ENCODE data around the gene CELF4. TPM values are rescaled to one million over a fixed set of nuclear protein-coding genes. Genes with fewer than 3 reads are reported as not detected.

CELF4 gene
- polyA plus RNA-seq, 4 donors: 3.2 to 7.8 (median 3.8) TPM; not detected in 1

DNA sequence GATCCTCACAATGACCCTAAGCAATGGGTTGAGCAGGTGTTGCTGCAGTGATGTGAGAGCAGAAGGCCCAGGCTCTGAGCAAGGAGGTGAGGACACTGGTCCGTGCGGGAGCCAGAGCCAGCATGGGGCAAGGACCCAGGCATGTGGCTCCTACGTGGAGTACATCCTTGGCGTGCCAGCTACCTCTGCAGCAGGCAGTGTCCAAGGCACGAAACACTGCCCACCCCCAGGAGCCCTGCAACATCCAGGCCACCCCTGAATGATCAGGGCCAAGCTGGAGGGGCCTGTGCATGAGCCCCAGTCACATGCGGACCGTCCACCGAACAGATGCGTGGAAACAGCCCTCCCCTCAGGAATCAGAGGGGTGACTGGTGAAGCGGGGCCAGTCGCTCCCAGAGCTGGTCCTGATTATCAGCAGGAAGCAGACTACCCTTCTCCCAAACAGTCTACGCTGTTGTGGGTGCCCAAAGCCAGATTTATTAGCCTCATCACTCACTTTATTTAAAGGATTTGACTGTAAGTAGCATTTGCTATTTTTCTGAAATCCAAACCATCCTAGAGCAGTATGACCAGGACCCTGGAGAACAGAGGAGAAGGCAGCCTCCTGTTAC lies 16.8 kb downstream of the CELF4 start:
- WGBS, 3 donors: 72 to 83% (median 82%) methylated on average over 12 of the region's 12 CpGs

DNA sequence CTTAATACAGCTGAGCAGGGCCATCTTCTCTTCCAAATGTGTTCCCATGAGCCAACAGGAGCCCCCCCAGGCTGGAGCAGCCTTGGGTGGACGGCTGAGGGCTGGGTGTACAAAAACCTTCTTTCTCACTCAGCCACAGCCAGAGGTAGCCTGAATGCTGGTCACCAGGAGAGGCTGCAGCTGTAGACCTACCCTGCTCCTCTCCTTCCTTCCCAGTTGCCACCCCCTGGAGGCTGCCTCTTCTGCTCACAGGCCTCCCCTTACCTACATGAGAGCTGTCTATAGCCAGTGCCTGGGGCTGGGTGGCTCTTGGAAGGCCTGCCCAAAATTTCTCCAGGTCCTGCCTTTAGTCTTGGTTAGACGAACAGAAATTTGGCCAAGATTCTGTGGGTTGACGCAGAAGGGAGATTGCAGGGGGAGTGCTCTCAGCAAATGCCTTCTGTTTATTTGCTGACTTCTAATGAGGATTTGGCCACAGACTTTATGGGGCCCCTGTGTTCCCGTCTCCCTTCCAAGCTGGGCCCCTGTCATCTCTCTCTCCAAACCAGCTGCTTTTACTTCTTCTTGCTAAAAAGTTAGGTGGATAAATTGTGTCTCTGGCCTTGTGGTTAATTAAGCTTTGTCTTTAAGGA lies 18.3 kb downstream of the CELF4 start:
- DNase-seq (no peak), FAIRE-seq (no peak)
- Histone ChIP-seq H3K27ac (ENCODE audit: low read depth in 1 of 3, low read length in 2 of 3) (no peak overlapping the region), H3K4me3 (ENCODE audit: low read depth in 1 of 3, low read length in 3 of 3) (no peak overlapping the region), H3K27me3 (ENCODE audit: control insufficient read depth in 3 of 3, insufficient read depth in 3 of 3, low read length in 3 of 3) (peaks cover 0 to 6% (median 0%) of the 10 kb centered on the region in 3 donors), H3K9me3 (ENCODE audit: control insufficient read depth in 2 of 2, insufficient read depth in 1 of 2, low read depth in 1 of 2, low read length in 1 of 2) (no peaks in the 10 kb centered on the region), H3K36me3 (ENCODE audit: control insufficient read depth in 3 of 3, insufficient read depth in 2 of 3, low read depth in 1 of 3, low read length in 3 of 3) (no peaks in the 10 kb centered on the region), H3K4me1 (ENCODE audit: control insufficient read depth in 3 of 3, insufficient read depth in 2 of 3, low read depth in 1 of 3, low read length in 2 of 3) (no peaks in the 10 kb centered on the region)
- WGBS, 3 donors: 46 to 52% (median 50%) methylated on average over 4 of the region's 4 CpGs

More for the DNA sequence above, 16.8 kb downstream of the CELF4 start:
- H3K36me3 ChIP-seq (ENCODE audit: control insufficient read depth in 3 of 3, insufficient read depth in 2 of 3, low read depth in 1 of 3, low read length in 3 of 3): no peaks in the 10 kb centered on the region
- H3K9me3 ChIP-seq (ENCODE audit: control insufficient read depth in 2 of 2, insufficient read depth in 1 of 2, low read depth in 1 of 2, low read length in 1 of 2): no peaks in the 10 kb centered on the region
- no peak overlapping the region for H3K27ac ChIP-seq (ENCODE audit: low read depth in 1 of 3, low read length in 2 of 3)
- no peaks in the 10 kb centered on the region for H3K4me1 ChIP-seq (ENCODE audit: control insufficient read depth in 3 of 3, insufficient read depth in 2 of 3, low read depth in 1 of 3, low read length in 2 of 3)
- FAIRE-seq (no peak), DNase-seq (no peak)
- H3K27me3 ChIP-seq (ENCODE audit: control insufficient read depth in 3 of 3, insufficient read depth in 3 of 3, low read length in 3 of 3): peaks cover 0 to 7% (median 0%) of the 10 kb centered on the region in 3 donors
- no peak overlapping the region for H3K4me3 ChIP-seq (ENCODE audit: low read depth in 1 of 3, low read length in 3 of 3)

DNA sequence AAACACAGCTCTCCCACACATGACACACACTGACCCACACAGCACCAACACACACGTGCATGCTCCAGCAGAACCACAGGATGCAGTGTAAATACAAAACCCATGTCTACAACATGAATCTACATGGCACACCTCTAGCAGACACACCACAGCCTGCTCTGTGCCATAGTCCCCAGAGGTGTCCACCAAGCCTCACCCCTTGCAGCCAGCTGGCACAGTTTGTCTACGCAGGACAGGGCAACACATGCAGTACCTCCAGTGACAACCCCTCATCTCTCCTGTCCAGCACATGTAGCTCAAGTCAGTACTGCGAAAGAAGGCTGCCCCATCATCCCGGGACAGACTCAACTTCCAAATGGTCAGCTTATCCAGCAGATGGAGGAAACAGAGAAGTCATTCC lies 18.9 kb downstream of the CELF4 start:
- Histone ChIP-seq H3K9me3 (ENCODE audit: control insufficient read depth in 2 of 2, insufficient read depth in 1 of 2, low read depth in 1 of 2, low read length in 1 of 2) (no peaks in the 10 kb centered on the region), H3K27ac (ENCODE audit: low read depth in 1 of 3, low read length in 2 of 3) (no peak overlapping the region), H3K36me3 (ENCODE audit: control insufficient read depth in 3 of 3, insufficient read depth in 2 of 3, low read depth in 1 of 3, low read length in 3 of 3) (no peaks in the 10 kb centered on the region), H3K27me3 (ENCODE audit: control insufficient read depth in 3 of 3, insufficient read depth in 3 of 3, low read length in 3 of 3) (peaks cover 0 to 6% (median 0%) of the 10 kb centered on the region in 3 donors), H3K4me3 (ENCODE audit: low read depth in 1 of 3, low read length in 3 of 3) (no peak overlapping the region), H3K4me1 (ENCODE audit: control insufficient read depth in 3 of 3, insufficient read depth in 2 of 3, low read depth in 1 of 3, low read length in 2 of 3) (no peaks in the 10 kb centered on the region)
- 72 to 79% (median 76%) methylated on average over 4 of the region's 4 CpGs for WGBS, 3 donors
- DNase-seq (no peak), FAIRE-seq (no peak)

DNA sequence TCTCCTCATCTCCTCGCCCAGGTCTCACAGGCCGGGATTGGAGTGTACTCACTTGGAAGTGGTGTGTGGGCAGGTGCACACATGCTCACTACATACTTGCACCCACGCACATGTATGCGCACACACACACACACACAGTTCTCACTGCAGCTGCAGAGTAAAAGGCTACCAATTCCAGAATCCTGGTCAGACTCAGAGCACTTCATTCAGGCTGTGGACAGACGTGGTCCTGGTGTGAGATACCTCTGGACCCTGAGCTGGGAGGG lies 19.4 kb downstream of the CELF4 start:
- no peak overlapping the region for H3K4me3 ChIP-seq (ENCODE audit: low read depth in 1 of 3, low read length in 3 of 3)
- no peaks in the 10 kb centered on the region for H3K4me1 ChIP-seq (ENCODE audit: control insufficient read depth in 3 of 3, insufficient read depth in 2 of 3, low read depth in 1 of 3, low read length in 2 of 3)
- FAIRE-seq: no peak
- WGBS, 3 donors: 75 to 83% (median 75%) methylated on average over 5 of the region's 5 CpGs
- no peak overlapping the region for H3K27ac ChIP-seq (ENCODE audit: low read depth in 1 of 3, low read length in 2 of 3)
- no peak for DNase-seq
- no peaks in the 10 kb centered on the region for H3K9me3 ChIP-seq (ENCODE audit: control insufficient read depth in 2 of 2, insufficient read depth in 1 of 2, low read depth in 1 of 2, low read length in 1 of 2)
- H3K36me3 ChIP-seq (ENCODE audit: control insufficient read depth in 3 of 3, insufficient read depth in 2 of 3, low read depth in 1 of 3, low read length in 3 of 3): no peaks in the 10 kb centered on the region
- H3K27me3 ChIP-seq (ENCODE audit: control insufficient read depth in 3 of 3, insufficient read depth in 3 of 3, low read length in 3 of 3): peaks cover 0 to 6% (median 0%) of the 10 kb centered on the region in 3 donors

DNA sequence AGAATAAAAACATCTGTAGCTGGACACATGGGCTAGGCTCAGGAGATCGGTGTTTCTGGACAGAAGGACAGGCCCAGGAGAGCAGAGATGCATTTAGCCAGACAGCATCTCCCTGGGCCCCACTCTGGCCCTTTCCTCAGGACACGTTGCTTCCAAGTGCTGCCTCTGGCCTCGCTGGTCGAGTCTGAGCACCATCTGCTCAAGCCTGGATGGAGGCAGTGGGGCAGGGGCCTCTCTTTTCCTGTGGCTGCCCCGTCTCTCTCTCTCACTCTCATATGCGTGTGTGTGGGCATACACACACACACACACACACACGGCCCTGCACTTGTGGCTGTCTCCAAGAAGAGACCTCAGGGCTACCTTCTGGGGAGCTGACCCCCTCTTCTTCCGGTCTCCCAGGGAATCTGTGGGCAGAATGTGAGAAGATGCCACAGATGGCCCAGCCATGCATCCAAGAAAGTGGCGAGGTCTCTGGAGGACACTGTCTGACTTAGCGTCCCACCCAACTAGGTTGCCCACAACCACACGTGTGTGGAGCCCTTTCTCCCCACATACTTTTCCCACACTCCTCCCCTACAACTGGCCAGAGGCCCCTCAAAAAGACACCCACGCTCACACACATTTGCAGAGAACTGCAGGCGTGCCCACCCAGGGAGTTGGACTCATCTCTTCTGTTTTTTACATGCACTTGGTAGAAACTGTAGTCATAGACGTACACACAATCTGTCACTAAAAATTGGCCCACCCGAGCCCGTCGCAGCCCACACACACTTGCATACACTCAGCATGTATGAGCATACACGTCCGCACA lies 19.9 kb downstream of the CELF4 start:
- DNase-seq (no peak), FAIRE-seq (no peak)
- Histone ChIP-seq H3K4me1 (ENCODE audit: control insufficient read depth in 3 of 3, insufficient read depth in 2 of 3, low read depth in 1 of 3, low read length in 2 of 3) (no peaks in the 10 kb centered on the region), H3K4me3 (ENCODE audit: low read depth in 1 of 3, low read length in 3 of 3) (no peak overlapping the region), H3K27ac (ENCODE audit: low read depth in 1 of 3, low read length in 2 of 3) (no peak overlapping the region), H3K36me3 (ENCODE audit: control insufficient read depth in 3 of 3, insufficient read depth in 2 of 3, low read depth in 1 of 3, low read length in 3 of 3) (no peaks in the 10 kb centered on the region), H3K27me3 (ENCODE audit: control insufficient read depth in 3 of 3, insufficient read depth in 3 of 3, low read length in 3 of 3) (peaks cover 0 to 6% (median 0%) of the 10 kb centered on the region in 3 donors), H3K9me3 (ENCODE audit: control insufficient read depth in 2 of 2, insufficient read depth in 1 of 2, low read depth in 1 of 2, low read length in 1 of 2) (no peaks in the 10 kb centered on the region)
- 73 to 81% (median 74%) methylated on average over 19 of the region's 19 CpGs for WGBS, 3 donors

GRCh38 chr18:37544713-37545112 lies 20.9 kb downstream of the CELF4 start:
- Histone ChIP-seq H3K27ac (ENCODE audit: low read depth in 1 of 3, low read length in 2 of 3) (no peak overlapping the region), H3K36me3 (ENCODE audit: control insufficient read depth in 3 of 3, insufficient read depth in 2 of 3, low read depth in 1 of 3, low read length in 3 of 3) (no peaks in the 10 kb centered on the region), H3K4me1 (ENCODE audit: control insufficient read depth in 3 of 3, insufficient read depth in 2 of 3, low read depth in 1 of 3, low read length in 2 of 3) (no peaks in the 10 kb centered on the region), H3K27me3 (ENCODE audit: control insufficient read depth in 3 of 3, insufficient read depth in 3 of 3, low read length in 3 of 3) (peaks cover 0 to 14% (median 4%) of the 10 kb centered on the region in 3 donors), H3K9me3 (ENCODE audit: control insufficient read depth in 2 of 2, insufficient read depth in 1 of 2, low read depth in 1 of 2, low read length in 1 of 2) (no peaks in the 10 kb centered on the region), H3K4me3 (ENCODE audit: low read depth in 1 of 3, low read length in 3 of 3) (no peak overlapping the region)
- WGBS, 3 donors: 60 to 62% (median 60%) methylated on average over 5 of the region's 5 CpGs
- DNase-seq: no peak
- FAIRE-seq: no peak

- no peaks in the 10 kb centered on the region for H3K36me3 ChIP-seq (ENCODE audit: control insufficient read depth in 3 of 3, insufficient read depth in 2 of 3, low read depth in 1 of 3, low read length in 3 of 3)
- WGBS, 3 donors: 75 to 85% (median 77%) methylated on average over 10 of the region's 10 CpGs
- H3K27me3 ChIP-seq (ENCODE audit: control insufficient read depth in 3 of 3, insufficient read depth in 3 of 3, low read length in 3 of 3): peaks cover 0 to 17% (median 4%) of the 10 kb centered on the region in 3 donors
- H3K9me3 ChIP-seq (ENCODE audit: control insufficient read depth in 2 of 2, insufficient read depth in 1 of 2, low read depth in 1 of 2, low read length in 1 of 2): no peaks in the 10 kb centered on the region
- DNase-seq (no peak), FAIRE-seq (no peak)
- H3K27ac ChIP-seq (ENCODE audit: low read depth in 1 of 3, low read length in 2 of 3): no peak overlapping the region
- H3K4me1 ChIP-seq (ENCODE audit: control insufficient read depth in 3 of 3, insufficient read depth in 2 of 3, low read depth in 1 of 3, low read length in 2 of 3): no peaks in the 10 kb centered on the region
- H3K4me3 ChIP-seq (ENCODE audit: low read depth in 1 of 3, low read length in 3 of 3): no peak overlapping the region
Measured at GRCh38 chr18:37544217-37544616, 21.4 kb downstream of the CELF4 start.

DNA sequence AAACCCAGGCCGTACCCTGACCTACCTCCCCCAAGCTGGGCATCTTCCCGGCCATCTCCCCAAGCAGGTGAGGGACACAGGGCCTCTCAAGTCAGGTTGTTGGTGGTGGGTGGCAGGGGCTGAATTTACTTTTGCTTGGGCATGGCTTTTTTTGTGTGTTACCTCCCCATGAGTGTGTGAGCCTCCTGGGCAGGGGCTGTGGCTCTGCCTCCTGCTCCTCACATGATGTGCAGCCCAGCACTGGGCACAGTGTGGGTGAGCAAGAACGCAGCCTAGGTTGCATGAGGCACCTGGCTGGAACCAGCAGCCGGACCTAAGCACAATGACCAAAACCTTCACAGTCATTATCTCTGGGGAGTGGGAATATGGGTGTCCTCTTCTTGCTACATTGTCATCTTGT lies 22.3 kb downstream of the CELF4 start:
- Histone ChIP-seq H3K9me3 (ENCODE audit: control insufficient read depth in 2 of 2, insufficient read depth in 1 of 2, low read depth in 1 of 2, low read length in 1 of 2) (no peaks in the 10 kb centered on the region), H3K27me3 (ENCODE audit: control insufficient read depth in 3 of 3, insufficient read depth in 3 of 3, low read length in 3 of 3) (peaks cover 0 to 21% (median 4%) of the 10 kb centered on the region in 3 donors), H3K36me3 (ENCODE audit: control insufficient read depth in 3 of 3, insufficient read depth in 2 of 3, low read depth in 1 of 3, low read length in 3 of 3) (no peaks in the 10 kb centered on the region), H3K4me1 (ENCODE audit: control insufficient read depth in 3 of 3, insufficient read depth in 2 of 3, low read depth in 1 of 3, low read length in 2 of 3) (no peaks in the 10 kb centered on the region), H3K4me3 (ENCODE audit: low read depth in 1 of 3, low read length in 3 of 3) (no peak overlapping the region), H3K27ac (ENCODE audit: low read depth in 1 of 3, low read length in 2 of 3) (no peak overlapping the region)
- DNase-seq (no peak), FAIRE-seq (no peak)
- WGBS, 3 donors: 72 to 83% (median 75%) methylated on average over 4 of the region's 4 CpGs
